CD4-positive, alpha-beta T cell treated with Interleukin-4 for 1 hour (primary cell): ENCODE data around the gene AICDA.
"Not testable (repeated sequence)": the region's sequence is repeated elsewhere in the genome, so short reads cannot be mapped to it uniquely, and the experiment has no call there.

Experiments
- DNase-seq, 2 donors: peaks; one replicate each; pipeline ENCODE4 v3.0.0-alpha.2; 2020 to 2022

The AICDA gene

DNA sequence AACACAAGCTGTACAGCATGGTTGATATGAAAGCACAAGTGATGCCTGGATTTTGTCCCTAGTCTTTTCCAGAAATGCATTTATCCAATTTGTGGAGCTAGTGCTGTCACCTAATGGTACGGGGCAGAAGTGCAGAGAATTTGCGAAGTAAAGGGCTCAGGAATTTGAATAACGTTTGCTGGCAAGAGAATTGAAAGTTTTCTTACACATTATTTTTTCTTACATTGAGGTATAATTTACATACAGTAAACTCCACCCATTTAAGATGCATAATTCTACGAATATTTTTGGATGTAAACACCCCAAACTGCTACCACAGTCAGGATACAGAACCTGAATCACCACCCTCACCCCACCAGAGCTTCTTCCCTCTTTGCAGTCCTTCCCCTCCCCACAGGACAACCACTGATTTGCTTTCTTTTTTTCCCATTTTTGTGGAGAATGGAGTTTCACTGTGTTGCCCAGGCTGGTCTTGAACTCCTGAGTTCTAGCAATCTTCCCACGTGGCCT lies 3.5 kb downstream of the AICDA start:
- DNase-seq, result peak in 1 of 2 donors; percentile 22

DNA sequence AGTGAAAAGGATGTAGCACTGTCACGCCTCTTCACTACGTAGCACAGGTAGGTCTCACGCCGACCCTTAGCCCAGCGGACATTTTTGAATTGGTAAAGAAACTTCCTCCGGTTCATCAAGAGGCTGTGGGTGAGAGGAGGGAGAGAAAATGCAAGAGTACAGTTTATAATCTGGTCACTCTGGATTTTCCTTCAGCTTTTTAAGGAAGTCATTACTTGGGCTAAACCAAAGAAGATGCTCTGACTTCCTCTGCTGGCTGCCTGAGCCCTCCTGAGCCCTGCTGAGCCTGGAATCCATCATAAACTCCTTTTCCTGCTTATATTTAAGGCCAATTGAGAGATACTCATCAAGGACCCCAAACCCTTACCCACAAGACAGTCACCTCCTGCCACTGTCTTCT lies 5.8 kb downstream of the AICDA start:
- DNase-seq, result no peak

GRCh38 chr12:8605057-8605456 lies 7.6 kb downstream of the AICDA start:
- DNase-seq, result no peak

DNA sequence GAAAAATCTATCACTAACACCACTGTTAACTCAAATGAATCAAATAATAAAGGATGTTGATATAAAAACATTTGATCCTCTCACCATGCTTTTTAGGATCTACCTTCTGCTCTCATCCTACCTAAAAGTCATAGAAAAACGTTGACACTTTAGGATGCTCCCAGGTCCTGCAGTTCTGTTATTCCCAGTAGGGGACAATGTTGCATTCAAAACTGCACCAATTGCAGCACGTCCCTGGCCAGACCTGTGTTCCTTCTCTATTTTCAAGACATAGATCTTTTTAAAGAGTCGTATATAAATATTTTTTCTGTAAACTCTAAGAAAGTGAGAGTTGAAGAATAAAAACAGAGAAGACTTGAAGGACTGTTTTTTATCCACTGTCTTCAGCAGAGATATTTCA lies 8.8 kb downstream of the AICDA start:
- no peak for DNase-seq

GRCh38 chr12:8603286-8603685 lies 9.4 kb downstream of the AICDA start:
- DNase-seq, result no peak

DNA sequence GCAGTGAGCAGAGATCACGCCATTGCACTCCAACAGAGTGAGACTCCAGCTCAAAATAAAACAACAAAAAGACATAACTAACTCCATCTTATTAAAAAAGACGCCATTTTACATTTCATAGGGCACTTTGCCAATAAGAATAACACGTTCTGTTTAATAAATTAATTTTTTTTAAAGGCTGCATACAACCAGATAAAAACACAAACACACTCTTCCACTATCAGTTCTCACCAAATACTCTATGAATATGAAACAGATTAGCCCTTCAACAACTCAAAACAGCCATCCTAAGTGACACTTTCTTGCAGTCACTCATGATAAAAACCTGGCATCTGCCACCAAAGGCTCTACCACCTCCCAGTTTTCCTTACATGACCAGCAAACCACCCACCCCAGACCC lies 16.1 kb downstream of the AICDA start:
- no peak for DNase-seq

DNA sequence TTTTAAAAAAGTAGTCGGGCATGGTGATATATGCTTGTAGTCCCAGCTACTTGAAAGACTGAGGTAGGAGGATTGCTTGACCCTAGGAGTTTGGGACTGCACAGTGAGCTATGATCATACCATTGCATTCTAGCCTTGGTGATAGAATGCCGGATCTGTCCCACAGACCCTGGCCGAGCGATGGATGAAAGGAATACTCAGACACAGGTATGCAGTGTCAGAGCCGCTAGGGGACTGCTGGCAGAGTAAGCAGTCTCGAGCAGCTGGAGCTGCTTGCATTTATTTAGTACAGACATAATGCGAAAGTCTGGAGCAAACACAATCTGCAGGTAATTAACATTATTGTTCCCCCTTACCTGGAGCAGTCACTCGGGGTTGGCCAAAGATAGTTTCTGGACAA lies 18.6 kb downstream of the AICDA start:
- DNase-seq, result no peak

DNA sequence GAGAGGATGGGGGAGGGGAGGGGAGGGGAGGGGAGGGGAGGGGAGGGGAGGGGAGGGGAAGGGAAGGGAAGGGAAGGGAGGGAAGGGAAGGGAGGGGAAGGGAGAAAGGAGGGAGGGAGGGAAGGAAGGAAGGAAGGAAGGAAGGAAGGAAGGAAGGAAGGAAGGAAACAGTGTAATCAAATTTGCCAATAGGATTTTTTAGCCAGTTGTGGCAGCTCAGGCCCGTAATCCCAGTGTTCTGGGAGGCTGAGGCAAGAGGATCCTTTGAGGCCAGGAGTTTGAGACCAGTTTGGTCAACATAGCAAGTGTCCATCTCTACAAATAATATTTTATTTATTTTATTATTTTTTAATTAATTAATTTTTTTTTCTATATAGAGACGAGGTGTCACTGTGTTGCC lies 19.4 kb downstream of the AICDA start:
- no peak for DNase-seq

- peak in 1 of 2 donors; percentile 13 for DNase-seq
Observed at GRCh38 chr12:8590842-8591545, 21.7 kb downstream of the AICDA start.

- no peak for DNase-seq
Observed at GRCh38 chr12:8589679-8590078, 23.0 kb downstream of the AICDA start.

DNA sequence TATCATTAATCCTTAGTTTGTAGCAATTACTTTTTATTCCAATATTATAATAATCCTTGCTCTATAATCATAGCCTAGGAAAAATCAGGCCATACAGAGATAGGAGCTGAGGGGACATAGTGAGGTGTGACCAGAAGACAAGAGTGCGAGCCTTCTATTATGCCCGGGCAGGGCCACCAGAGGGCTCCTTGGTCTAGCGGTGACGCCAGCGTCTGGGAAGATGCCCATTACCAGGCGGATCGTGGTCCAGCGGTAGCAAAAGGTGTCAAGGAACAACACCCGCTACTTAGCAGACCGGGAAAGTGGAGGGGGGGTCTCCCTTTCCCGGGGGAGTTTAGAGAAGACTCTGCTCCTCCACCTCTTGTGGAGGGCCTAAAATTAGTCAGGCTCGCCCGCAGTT lies 28.2 kb downstream of the AICDA start:
- not testable (repeated sequence) for DNase-seq

- DNase-seq, result no peak
Observed at GRCh38 chr12:8584004-8584403, 28.7 kb downstream of the AICDA start.

DNA sequence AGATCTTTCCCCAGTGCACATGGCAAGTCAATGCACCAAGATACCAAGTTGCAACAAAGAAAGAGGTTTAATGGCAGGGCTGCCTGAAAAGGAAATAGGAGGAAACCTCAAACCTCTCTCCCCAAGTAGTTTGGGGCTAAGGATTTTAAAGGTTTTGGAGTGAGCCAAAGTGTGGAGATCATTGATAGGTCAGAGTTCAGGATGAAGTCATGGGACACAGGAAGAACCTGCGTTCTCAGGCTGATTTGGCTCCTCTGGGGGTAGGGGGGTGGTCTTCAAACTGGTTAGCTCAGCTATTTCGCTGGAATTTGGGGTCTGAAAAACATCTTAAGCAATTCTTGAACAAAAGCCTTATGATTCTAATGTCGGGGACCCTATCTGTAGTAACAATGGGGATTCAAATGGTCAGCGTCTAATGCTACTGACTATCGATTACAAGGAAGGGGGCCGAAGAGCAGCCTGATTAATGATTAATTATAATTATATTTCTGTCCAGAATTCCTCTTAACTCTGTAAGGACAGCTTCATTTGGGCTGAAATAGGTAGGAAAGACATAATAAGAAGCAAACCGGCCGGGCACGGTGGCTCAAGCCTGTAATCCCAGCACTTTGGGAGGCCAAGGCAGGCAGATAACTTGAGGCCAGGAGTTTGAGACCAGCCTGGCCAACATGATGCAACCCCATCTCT lies 31.4 kb downstream of the AICDA start:
- no peak for DNase-seq

- no peak for DNase-seq
Observed at GRCh38 chr12:8577879-8578278, 34.8 kb downstream of the AICDA start.

GRCh38 chr12:8572507-8572906 lies 40.2 kb downstream of the AICDA start:
- DNase-seq, result peak; percentile 25 to 52

DNA sequence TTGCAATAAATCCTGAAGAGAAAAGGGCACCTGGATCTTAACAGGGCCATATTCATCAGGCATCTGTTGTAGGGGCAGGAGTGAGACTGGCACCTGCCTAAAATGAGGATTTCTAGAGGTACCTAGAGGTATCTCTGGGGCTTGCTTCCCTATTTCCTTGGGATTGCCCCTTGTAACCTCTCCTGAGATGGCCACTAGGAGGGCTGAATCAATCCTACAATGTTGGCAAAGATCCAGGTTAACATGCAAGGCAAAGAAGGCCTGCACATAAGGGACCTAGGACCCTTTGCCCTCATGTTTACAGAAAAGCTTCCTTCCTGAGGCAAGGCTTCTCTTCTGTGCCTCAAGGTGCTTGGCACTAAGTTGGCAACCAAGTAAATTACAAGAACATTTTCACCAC lies 46.1 kb downstream of the AICDA start:
- DNase-seq, result no peak

- DNase-seq, result not testable (repeated sequence)
Observed at GRCh38 chr12:8566052-8566451, 46.6 kb downstream of the AICDA start.

GRCh38 chr12:8564656-8565055 lies 48.0 kb downstream of the AICDA start:
- no peak for DNase-seq

- no peak for DNase-seq
Observed at GRCh38 chr12:8563356-8563755, 49.3 kb downstream of the AICDA start.

DNA sequence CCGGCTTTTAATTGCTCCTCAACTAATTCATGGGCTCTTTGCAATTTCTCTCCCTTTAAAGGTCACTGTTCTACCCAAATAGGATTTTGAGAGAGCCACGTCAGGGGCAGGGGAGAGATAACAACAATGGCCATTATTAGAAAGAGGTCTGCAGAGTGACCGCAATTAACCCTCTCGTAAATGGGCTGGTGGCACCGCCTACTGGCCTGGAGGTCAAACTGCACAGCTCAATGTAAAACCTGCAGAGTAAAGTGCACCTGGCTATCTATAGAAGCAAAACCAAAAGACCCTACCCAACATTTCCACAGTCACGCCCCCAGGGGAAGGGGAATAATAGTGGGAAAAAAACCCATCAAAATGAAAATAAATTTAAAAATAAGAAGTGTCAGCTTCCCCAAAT lies 50.3 kb downstream of the AICDA start:
- no peak for DNase-seq

GRCh38 chr12:8561011-8561410 lies 51.6 kb downstream of the AICDA start:
- DNase-seq, result no peak

DNA sequence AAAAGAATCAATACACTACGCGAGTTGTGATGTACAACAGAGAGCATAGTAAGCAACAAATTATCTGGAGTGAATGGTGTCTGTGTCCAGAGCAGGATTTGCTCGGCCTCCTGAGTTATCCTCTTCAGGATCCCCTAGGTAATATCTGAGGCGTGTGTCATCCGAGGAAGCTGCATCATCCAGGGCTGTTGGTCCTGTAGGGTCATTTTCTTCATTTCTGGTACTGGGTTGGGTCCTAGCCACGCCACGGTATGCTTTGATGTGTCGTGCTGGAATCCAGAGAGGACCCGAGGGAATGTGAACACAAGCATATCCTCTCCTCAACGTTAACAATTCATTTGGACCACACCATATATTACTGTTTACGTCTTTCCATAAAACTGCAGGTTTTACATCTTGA lies 53.0 kb downstream of the AICDA start:
- no peak for DNase-seq

GRCh38 chr12:8556531-8557097 lies 56.0 kb downstream of the AICDA start:
- no peak for DNase-seq
